PC-9 (cell line): ENCODE results near the gene AKR1E2. TPM values are rescaled to one million over a fixed set of nuclear protein-coding genes. Genes with fewer than 3 reads are reported as not detected.

Experiments used
- BruUV-seq: library from RNA; stranded (reverse); fragments of 400-500 nt; replicated peaks from 2 replicates; lab custom pipeline; 2021; lab: Mats Ljungman, UMichigan
- CTCF ChIA-PET: fragments of 300-600 bp; sonication (Branson Sonifier 250); formaldehyde crosslinking; loops from one replicate; lab custom pipeline; 2022; ENCODE audit warnings: antibody characterized with exemption; lab: Charles Lee
- POLR2A ChIA-PET: fragments of 300-600 bp; sonication (Branson Sonifier 250); formaldehyde crosslinking; loops from one replicate; lab custom pipeline; 2022; ENCODE audit warnings: antibody characterized with exemption; ENCODE audit not compliant: unreplicated experiment; lab: Charles Lee
- DNase-seq, 2 experiments: peaks; one replicate each; pipeline versions ENCODE4 v3.0.0 to v3.0.0-alpha.2; 2015 to 2022; ENCODE audit warnings: mixed read lengths in 1 of 2
- H2AFZ ChIP-seq: fragments of 200-600 bp; sonication (generic); 2 replicates; pipeline ENCODE4 v1.8.1; 2017; ENCODE audit warnings: antibody characterized with exemption
- H3F3A ChIP-seq: fragments of 200-600 bp; sonication (generic); 2 replicates; pipeline ENCODE4 v1.8.1; 2017; ENCODE audit warnings: antibody characterized with exemption, mild to moderate bottlenecking, low read depth; ENCODE audit not compliant: insufficient read depth
- H3K27ac ChIP-seq: fragments of 200-600 bp; sonication (generic); 2 replicates; pipeline ENCODE4 v1.6.1; 2016; ENCODE audit warnings: mixed run types
- H3K27me3 ChIP-seq: fragments of 200-600 bp; sonication (generic); 2 replicates; pipeline ENCODE4 v1.6.1; 2016; ENCODE audit warnings: low read depth, mixed run types; ENCODE audit not compliant: insufficient read depth
- H3K36me3 ChIP-seq: fragments of 200-600 bp; sonication (generic); 2 replicates; pipeline ENCODE4 v1.6.1; 2016; ENCODE audit warnings: low read depth, mixed run types
- H3K4me1 ChIP-seq: fragments of 200-600 bp; sonication (generic); replicated peaks from 2 replicates; pipeline ENCODE4 v1.6.1; 2016; ENCODE audit warnings: mixed run types; ENCODE audit not compliant: insufficient read depth
- H3K4me2 ChIP-seq: fragments of 200-600 bp; sonication (generic); 2 replicates; pipeline ENCODE4 v1.6.1; 2017; ENCODE audit warnings: mixed run types
- H3K4me3 ChIP-seq: fragments of 200-600 bp; sonication (generic); 2 replicates; pipeline ENCODE4 v1.6.1; 2016; ENCODE audit warnings: mixed run types
- H3K79me2 ChIP-seq: fragments of 200-600 bp; sonication (generic); 2 replicates; pipeline ENCODE4 v1.6.1; 2017; ENCODE audit warnings: low read depth, mixed run types
- H3K9me2 ChIP-seq: fragments of 200-600 bp; sonication (generic); 2 replicates; pipeline ENCODE4 v1.8.1; 2017; ENCODE audit warnings: mild to moderate bottlenecking; ENCODE audit not compliant: insufficient read depth
- H3K9me3 ChIP-seq: fragments of 200-600 bp; sonication (generic); 2 replicates; pipeline ENCODE4 v1.8.1; 2016; ENCODE audit warnings: low read depth; ENCODE audit not compliant: insufficient read depth
- H4K20me1 ChIP-seq: fragments of 200-600 bp; sonication (generic); 2 replicates; pipeline ENCODE4 v1.8.1; 2017; ENCODE audit not compliant: insufficient read depth
- CTCF ChIP-seq: fragments of 200-600 bp; sonication (generic); conservative IDR thresholded peaks from 2 replicates; pipeline ENCODE4 v1.6.1; 2017; ENCODE audit warnings: mixed run types, antibody characterized with exemption, mild to moderate bottlenecking, moderate library complexity
- EZH2 ChIP-seq: fragments of 200-600 bp; sonication (generic); IDR thresholded peaks from 2 replicates; pipeline ENCODE4 v1.8.0; 2017; ENCODE audit warnings: antibody characterized with exemption, low read depth
- intact Hi-C: fragments of 100-400 bp; cut with micrococcal nuclease; formaldehyde crosslinking; loops from one replicate; pipeline ENCODE4 v1.10.0; 2022; ENCODE audit not compliant: unreplicated experiment
- total RNA-seq: library from RNA; stranded (reverse); gene quantifications from 2 replicates; pipeline ENCODE4 v1.2.3, GENCODE V29; 2021

Gene AKR1E2
- total RNA-seq, 1 experiment from 2014 or later, result 1.9 TPM

- no peak for DNase-seq
- Histone ChIP-seq H3K4me2 (no peak overlapping the region), H3K79me2 (no peaks in the 10 kb centered on the region), H3K27me3 (no peaks in the 10 kb centered on the region), H3K27ac (no peak overlapping the region), H4K20me1 (no peaks in the 10 kb centered on the region), H3K9me2 (no peaks in the 10 kb centered on the region), H3K9me3 (0 out of 2 replicates have a peak, but pooled peaks cover under 1% of the 10 kb centered on the region), H2AFZ (no peak overlapping the region), H3F3A (no peaks in the 10 kb centered on the region), H3K4me3 (no peak overlapping the region), H3K36me3 (no peaks in the 10 kb centered on the region), H3K4me1 (no peaks in the 10 kb centered on the region)
- intact Hi-C loops, result no loop called here
- POLR2A ChIA-PET, result interaction anchor here (0.7 kb wide), 1 partner anchor 981 kb away, joined by 5 read pairs; no protein-coding TSS in a partner anchor
- no peak for TF ChIP-seq CTCF
- no peak for TF ChIP-seq EZH2
- no TSS peak for BruUV-seq
- CTCF ChIA-PET, result no interaction called here
These were observed 35.1 kb upstream of the AKR1E2 start for GRCh38 chr10:4790922-4791321.

GRCh38 chr10:4792381-4792780, 33.6 kb upstream of the AKR1E2 start:
- TF ChIP-seq EZH2 (no peak), CTCF (no peak)
- CTCF ChIA-PET, result interaction anchor here (0.6 kb wide), 1 partner anchor 1303 kb away, joined by 3 read pairs; no protein-coding TSS in a partner anchor
- H3F3A ChIP-seq, result no peaks in the 10 kb centered on the region
- no peak overlapping the region for H3K4me2 ChIP-seq
- no peaks in the 10 kb centered on the region for H3K4me1 ChIP-seq
- no peak overlapping the region for H2AFZ ChIP-seq
- H3K4me3 ChIP-seq, result no peak overlapping the region
- no peaks in the 10 kb centered on the region for H3K9me3 ChIP-seq
- no peak overlapping the region for H3K27ac ChIP-seq
- no peaks in the 10 kb centered on the region for H3K79me2 ChIP-seq
- no TSS peak for BruUV-seq
- no peak for DNase-seq
- POLR2A ChIA-PET, result no interaction called here
- intact Hi-C loops, result no loop called here
- no peaks in the 10 kb centered on the region for H3K27me3 ChIP-seq
- H3K36me3 ChIP-seq, result no peaks in the 10 kb centered on the region
- no peaks in the 10 kb centered on the region for H3K9me2 ChIP-seq
- H4K20me1 ChIP-seq, result no peaks in the 10 kb centered on the region

- Histone ChIP-seq H3K9me3 (no peaks in the 10 kb centered on the region), H3K4me1 (no peaks in the 10 kb centered on the region), H3K27ac (no peak overlapping the region), H2AFZ (no peak overlapping the region), H3F3A (no peaks in the 10 kb centered on the region), H3K4me3 (no peak overlapping the region), H4K20me1 (no peaks in the 10 kb centered on the region), H3K36me3 (no peaks in the 10 kb centered on the region), H3K27me3 (no peaks in the 10 kb centered on the region), H3K4me2 (no peak overlapping the region), H3K9me2 (no peaks in the 10 kb centered on the region), H3K79me2 (no peaks in the 10 kb centered on the region)
- intact Hi-C loops, result no loop called here
- POLR2A ChIA-PET, result no interaction called here
- TF ChIP-seq EZH2 (no peak), CTCF (no peak)
- no peak for DNase-seq
- BruUV-seq, result no TSS peak
- CTCF ChIA-PET, result no interaction called here
These were observed 24.6 kb upstream of the AKR1E2 start for GRCh38 chr10:4801405-4801804.
